Activated CD4-positive, CD25-positive, alpha-beta regulatory T cell treated with anti-CD3 and anti-CD28 coated beads, Interleukin-2, amount 50 U/mL, for 24 hours (primary cell): Measurements from ENCODE around the gene CYB5A.

Experiments used
- ATAC-seq, 2 donors: fragments of 150-1000 bp; cut with Tn5 transposase; one replicate each; pipeline ENCODE4 v1.10.0; 2021; ENCODE audit warnings: mild to moderate bottlenecking in 1 of 2, moderate library complexity in 1 of 2

The CYB5A gene

GRCh38 chr18:74242438-74243096 lies 49.2 kb downstream of the CYB5A start:
- ATAC-seq = no peak

GRCh38 chr18:74241970-74242369 lies 49.8 kb downstream of the CYB5A start:
- no peak for ATAC-seq

- ATAC-seq = no peak
Observed at GRCh38 chr18:74241426-74241825, 50.3 kb downstream of the CYB5A start.

- ATAC-seq = no peak
Observed at GRCh38 chr18:74239567-74239966, 52.2 kb downstream of the CYB5A start.

GRCh38 chr18:74234326-74235171 lies 57.2 kb downstream of the CYB5A start:
- ATAC-seq = no peak

- ATAC-seq = no peak
Observed at GRCh38 chr18:74233933-74234325, 57.8 kb downstream of the CYB5A start.

- no peak for ATAC-seq
Observed at GRCh38 chr18:74230922-74231714, 60.6 kb downstream of the CYB5A start.

- no peak for ATAC-seq
Observed at GRCh38 chr18:74229891-74230290, 61.9 kb downstream of the CYB5A start.

- no peak for ATAC-seq
Observed at GRCh38 chr18:74229005-74229404, 62.8 kb downstream of the CYB5A start.

GRCh38 chr18:74228312-74228711 lies 63.5 kb downstream of the CYB5A start:
- no peak for ATAC-seq

GRCh38 chr18:74226666-74227065 lies 65.1 kb downstream of the CYB5A start:
- no peak for ATAC-seq

- no peak for ATAC-seq
Observed at GRCh38 chr18:74226156-74226555, 65.6 kb downstream of the CYB5A start.

GRCh38 chr18:74225193-74225840 lies 66.4 kb downstream of the CYB5A start:
- no peak for ATAC-seq

GRCh38 chr18:74222710-74223494 lies 68.9 kb downstream of the CYB5A start:
- no peak for ATAC-seq

GRCh38 chr18:74221081-74221480 lies 70.7 kb downstream of the CYB5A start:
- no peak for ATAC-seq

GRCh38 chr18:74219056-74219455 lies 72.7 kb downstream of the CYB5A start:
- ATAC-seq = no peak

- no peak for ATAC-seq
Observed at GRCh38 chr18:74217476-74218143, 74.2 kb downstream of the CYB5A start.

GRCh38 chr18:74216661-74217110 lies 75.1 kb downstream of the CYB5A start:
- no peak for ATAC-seq

GRCh38 chr18:74215863-74216262 lies 75.9 kb downstream of the CYB5A start:
- no peak for ATAC-seq

- no peak for ATAC-seq
Observed at GRCh38 chr18:74213429-74213828, 78.3 kb downstream of the CYB5A start.

GRCh38 chr18:74204526-74205152 lies 87.1 kb downstream of the CYB5A start:
- no peak for ATAC-seq
